ENCODE results near the gene SENP7. TPM values are rescaled to one million over a fixed set of nuclear protein-coding genes. Genes with fewer than 3 reads are reported as not detected.
"Not testable (repeated sequence)": the region's sequence is repeated elsewhere in the genome, so short reads cannot be mapped to it uniquely, and the experiment has no call there.

The SENP7 gene
- total RNA-seq, 1 donor from 2014 or later, result 10.1 TPM

DNA sequence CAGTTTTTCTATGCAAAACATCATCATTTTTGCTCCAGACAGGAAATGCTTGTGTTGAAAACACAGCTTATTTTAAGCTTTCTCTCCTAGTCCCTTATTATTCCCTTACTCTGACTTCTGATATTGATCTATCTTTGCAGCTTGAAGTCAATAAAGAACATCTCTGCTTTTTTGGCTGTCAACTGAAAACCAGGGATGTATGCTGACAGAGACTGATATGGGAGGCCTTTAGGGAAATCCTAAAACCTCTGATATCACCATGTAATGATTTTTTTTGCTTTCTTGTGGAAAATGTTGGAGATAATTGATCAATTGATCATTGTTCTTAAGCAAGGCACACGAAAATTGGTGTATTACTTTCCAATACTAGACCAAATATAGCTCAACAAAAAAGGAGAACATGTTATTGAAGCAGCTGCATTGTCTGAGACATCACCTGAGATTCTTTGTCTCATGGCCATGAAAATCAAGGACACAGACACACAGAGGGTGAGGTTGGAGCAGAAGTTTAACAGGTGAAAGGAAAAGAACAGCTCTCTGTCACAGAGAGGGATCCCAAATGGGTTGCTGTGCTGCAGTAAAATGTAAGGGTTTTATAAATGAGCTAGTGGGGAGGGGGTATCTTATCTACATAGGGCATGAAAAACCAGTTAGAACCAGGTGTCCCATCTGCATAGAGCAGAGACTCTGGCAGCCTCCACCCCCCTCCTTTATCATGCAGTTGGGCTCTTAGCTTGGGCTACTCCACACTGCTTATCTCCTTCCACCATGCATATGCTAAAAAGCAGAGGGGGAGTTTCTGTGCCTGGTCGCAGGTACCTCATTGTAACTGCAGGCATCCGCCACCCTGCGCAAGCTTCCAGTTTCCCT lies 17.0 kb upstream of the SENP7 start:
- DNase-seq (ENCODE audit: low spot score), result no peak

DNA sequence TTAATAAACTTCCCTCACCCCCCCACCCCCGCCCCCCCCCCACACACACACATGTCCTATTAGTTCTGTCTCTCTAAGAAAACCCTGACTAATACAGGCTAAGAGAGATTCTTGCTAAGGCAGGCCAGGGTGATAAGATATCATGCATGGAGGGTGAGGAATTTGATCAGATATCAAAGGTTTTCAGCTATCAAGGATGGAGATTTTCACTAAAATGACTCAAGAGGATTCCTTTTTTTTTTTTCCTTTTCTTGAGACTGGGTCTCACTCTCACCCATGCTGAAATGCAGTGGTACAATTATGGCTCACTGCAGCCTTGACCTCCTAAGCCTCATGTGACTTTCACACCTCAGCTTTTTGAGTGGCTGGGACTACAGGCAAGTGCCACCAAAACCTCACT lies 14.9 kb upstream of the SENP7 start:
- no peak for DNase-seq (ENCODE audit: low spot score)

DNA sequence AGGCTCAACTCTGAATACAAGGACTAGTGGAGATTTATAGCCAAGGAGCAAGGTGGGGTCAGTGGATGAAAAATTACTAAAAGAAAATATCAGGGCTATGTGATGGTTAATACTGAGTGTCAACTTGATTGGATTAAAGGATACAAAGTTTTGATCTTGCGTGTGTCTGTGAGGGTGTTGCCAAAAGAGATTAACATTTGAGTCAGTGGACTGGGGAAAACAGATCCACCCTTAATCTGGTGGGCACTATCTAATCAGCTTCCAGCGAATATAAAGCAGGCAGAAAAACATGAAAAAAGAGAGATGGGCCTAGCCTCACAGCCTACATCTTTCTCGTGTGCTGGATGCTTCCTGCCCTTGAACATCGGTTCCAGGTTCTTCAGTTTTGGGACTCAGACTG lies 14.4 kb upstream of the SENP7 start:
- DNase-seq (ENCODE audit: low spot score), result no peak

DNA sequence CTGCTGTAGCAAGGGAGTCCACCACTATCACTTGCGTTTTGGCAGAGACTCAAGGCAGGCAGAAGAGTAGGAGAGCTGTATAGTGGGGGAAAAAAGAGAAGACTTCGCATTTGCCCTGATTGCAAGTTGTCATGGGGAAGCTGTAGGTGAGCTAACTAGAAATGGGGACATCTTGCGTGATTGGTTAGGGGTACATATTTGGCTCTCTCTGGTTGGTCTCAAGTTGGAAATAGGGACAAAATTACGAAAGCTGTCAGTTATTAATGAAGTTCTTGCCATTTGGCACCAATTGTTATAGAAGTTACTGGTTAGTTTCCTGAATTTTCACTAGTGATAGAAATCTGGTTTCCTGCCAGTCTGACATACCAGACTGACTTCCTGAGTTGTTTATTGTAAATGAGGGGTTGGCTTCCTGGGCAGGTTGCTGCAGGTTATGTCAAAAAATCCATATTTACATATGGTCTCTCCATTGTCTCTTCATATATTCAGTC lies 8.2 kb upstream of the SENP7 start:
- no peak for DNase-seq (ENCODE audit: low spot score)

DNA sequence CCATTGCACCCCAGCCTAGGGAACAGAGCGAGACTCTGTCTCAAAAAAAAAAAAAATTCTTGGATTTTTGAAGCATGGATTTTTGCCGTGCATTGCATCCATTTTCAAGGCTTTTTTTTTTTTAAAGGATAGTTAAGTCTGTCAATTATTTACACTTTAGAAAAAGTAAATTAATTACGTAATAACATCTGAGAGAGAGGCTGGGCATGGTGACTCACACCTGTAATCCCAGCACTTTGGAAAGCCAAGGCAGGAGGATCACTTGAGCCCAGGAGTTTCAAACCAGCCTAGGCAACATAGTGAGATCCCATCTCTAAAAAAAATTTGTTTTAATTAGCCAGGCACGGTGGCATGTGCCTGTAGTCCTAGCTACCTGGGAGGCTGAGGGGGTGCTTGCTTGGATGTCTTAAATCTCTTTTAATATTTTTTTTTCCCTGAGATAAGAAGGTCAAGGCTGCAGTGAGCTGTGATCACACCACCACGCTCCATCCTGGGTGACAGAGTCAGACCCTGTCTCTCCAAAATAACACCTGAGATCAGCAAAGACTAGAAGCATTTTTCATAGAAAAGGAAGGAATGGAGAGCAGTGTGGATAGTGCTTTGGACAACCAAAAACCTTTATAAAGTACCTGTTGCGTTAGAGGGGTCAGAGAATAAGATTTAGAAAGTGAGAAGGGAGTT lies 6.8 kb upstream of the SENP7 start:
- no peak for DNase-seq (ENCODE audit: low spot score)

DNA sequence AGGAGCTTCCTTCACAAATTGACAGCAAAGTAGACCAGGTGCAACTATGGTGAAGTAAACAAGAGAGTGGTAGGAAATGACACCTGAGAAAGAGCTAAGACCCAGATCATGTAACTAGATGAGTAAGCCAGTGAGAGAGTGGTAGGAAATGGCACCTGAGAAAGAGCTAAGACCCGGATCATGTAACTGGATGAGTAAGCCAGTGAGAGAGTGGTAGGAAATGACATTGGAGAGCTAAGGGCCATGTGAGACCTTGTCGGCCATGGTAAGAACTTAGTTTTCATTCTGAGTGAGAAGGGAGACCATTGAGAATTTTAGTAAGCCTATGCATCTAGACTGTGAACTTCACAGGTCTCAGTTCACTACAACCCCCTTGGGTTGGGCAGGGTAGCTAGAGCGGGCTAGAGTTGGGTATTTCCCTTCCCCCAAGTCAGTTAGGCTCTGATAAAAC lies 5.4 kb upstream of the SENP7 start:
- no peak for DNase-seq (ENCODE audit: low spot score)

DNA sequence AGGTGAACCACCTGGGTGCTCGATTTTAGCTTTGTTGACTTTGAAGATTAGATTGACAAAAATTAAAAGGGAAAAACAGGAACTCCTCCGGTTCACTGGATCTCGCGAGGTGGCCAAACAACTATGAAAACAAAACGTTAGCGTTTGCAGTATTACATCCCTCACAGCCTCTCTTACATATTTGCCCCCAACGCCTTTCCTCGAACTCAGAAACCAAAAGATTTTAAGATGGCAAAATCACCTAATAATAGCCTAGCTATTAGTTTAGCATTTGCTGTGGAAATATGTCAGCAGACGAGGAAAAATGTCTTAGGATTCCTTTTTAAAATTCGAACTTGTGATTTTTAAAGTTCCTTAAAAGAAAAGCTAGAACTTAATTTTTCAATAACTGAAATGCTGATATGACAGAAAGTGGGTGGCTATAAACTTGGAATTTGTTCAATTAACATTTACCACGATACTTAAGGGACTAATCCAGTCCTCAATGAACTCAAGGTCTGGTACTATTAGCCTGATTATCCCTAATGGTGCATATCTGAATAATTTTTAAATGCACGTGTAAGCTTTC lies 491 bp upstream of the SENP7 start:
- no peak for DNase-seq (ENCODE audit: low spot score)

DNA sequence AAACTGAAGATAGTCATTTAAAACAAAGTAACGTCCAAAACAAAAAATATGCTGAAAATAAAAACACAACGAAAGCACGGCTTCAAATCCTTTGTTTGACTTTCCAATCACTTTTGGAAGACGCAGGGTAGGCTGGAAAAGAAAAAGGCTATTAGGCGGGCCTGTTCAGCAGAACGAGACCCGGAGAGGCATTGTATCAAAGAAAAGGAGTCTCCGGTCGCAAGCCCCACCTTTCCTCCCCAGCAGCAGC lies 691 bp downstream of the SENP7 start:
- DNase-seq (ENCODE audit: low spot score), result no peak

DNA sequence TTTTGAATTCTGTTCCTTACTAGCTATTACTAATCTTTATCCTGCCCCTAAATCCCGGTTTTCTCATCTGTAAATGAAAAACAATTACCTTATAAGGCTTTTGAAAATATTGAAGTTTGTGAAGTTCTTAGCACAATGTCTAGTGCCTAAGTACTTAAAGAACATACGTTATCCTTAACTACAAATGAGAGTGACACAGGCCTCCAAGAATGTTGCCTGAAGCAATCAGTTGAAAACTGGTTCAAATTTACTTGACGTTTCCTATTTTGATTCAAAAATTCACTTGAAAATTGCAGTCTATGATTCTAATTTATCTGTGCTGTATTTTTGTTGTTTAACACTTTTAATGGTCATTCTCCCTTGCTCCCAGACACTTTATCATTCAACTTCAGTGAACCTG lies 3.2 kb downstream of the SENP7 start:
- DNase-seq (ENCODE audit: low spot score), result no peak

DNA sequence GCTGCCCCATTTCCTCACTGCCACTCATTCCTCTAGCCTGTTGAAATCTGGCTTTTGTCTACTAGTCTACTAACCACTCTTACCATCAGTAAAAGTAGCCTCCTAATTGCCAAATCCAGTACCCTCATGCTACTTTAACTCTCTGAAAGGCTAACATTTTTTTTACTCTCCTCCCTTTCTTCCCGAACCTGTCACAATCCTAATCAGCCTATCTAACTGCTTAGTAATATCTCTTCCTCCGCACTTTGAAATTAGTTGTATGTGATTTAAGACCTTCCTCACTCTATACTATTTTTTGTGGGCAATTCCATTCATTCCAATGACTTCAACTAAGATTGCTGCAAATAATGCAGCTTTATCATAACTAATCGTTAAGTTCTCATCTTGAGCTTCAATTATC lies 3.7 kb downstream of the SENP7 start:
- no peak for DNase-seq (ENCODE audit: low spot score)

DNA sequence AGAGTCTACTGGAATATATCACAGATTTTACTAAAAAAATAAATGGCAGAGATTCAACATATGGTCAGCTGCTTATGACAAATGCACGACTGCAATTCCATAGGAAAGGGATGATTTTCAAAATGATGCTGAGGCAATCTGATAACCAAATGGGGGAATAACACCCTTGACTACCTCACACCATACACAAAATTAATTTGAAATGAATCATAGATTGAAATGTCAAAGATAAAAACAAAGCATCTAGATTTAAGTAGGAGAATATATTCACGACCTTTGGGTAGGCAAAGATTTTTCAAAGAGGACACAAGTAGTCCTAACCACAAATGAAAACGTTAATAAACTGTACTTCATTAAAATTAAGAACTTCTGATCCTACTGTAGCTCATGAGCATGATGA lies 11.2 kb downstream of the SENP7 start:
- no peak for DNase-seq (ENCODE audit: low spot score)

DNA sequence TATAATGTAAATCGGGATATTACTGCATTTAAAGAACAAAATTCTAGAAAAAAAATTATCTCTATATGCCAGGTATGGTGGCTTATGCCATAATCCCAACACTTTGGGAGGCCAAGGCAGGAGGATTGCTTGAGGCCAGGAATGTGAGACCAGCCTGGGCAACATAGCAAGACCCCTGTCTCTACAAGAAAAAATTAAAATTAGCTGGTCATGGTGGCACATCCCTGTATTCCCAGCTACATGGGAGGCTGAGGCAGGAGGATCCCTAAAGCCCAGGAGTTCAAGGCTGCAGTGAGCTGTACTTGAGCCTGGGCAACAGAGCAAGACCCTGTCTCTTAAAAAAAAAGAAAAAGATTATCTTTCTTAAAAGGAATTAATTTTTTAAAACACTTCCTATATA lies 12.8 kb downstream of the SENP7 start:
- no peak for DNase-seq (ENCODE audit: low spot score)

DNA sequence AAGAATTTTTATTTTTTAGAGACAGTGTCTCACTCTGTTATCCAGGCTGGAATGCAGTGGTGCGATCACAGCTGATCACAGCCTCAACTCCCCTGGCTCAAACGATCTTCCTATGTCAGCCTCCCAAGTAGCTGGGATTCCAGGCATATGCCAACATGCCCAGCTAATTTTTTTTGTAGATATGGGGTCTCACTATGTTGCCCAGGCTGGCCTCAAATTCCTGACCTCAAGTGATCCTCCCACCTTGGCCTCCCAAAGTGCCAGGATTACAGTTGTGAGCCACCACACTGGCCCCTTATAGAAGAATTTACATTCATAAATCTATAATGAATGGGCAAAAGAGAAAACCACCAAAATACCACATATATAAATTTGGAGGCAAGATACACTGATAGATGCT lies 15.2 kb downstream of the SENP7 start:
- DNase-seq (ENCODE audit: low spot score), result no peak

DNA sequence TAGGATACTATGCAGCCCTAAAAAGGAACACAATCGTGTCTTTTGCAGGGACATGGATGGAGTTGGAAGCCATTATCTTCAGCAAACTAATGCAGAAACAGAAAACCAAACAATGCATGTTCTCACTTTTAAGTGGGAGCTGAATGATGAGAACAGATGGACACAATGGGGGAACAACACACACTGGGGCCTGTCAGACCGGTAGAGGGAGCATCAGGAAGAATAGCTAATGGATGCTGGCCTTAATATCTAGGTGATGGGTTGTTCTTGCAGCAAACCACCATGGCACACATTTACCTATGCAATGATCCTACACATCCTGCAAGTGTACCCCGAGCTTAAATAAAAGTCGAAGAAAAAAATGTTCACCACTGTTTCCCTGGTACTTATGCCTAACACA lies 17.5 kb downstream of the SENP7 start:
- no peak for DNase-seq (ENCODE audit: low spot score)

DNA sequence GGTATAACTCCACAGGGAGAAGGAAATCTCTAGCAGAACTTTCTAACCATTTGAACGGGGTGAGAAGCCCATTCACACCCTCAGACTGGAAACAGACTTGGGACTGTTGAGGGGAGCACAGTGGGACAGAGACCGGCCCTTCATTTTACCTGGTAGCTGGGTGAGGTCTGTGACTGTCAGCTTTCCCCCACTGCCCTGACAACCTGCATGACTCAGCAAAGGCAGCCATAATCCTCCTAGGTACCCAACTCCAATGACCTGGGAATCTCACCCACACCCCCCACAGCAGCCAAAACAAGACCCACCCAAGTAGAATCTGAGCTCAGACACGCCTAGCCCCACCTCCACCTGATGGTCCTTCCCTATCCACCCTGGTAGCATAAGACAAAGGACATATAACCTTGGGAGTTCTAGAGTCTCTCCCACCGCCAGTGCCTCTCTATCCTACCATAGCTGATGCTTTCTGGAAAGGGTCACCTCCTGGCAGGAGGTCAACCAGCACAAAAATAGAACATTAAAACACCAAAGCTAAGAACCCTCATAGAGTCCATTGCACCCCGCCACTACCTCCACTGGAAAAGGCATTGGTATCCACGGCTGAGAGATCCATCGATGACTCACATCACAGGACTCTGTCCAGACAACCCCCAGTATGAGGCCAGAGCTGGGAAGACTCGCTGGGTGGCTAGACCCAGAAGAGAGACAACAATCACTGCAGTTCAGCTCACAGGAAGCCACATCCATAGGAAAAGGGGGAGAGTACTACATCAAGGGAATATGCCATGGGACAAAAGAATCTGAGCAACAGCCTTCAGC lies 28.0 kb downstream of the SENP7 start:
- no peak for DNase-seq (ENCODE audit: low spot score)

DNA sequence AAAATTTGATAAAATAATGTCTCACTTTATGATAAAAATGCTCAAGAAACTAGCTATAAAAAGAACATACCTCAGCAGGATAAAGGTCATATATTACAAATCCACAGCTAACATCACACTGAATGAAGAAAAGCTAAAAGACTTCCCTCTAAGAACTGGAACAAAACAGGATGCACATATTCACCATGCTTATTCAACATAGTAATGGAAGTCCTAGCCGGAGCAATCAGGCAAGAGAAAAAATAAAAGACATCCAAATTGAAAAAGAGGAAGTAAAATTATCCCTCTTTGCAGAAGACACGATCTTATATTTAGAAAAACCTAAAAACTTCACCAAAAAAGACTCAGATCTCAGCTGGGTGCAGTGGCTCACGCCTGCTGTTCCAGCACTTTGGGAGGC lies 34.0 kb downstream of the SENP7 start:
- DNase-seq (ENCODE audit: low spot score), result no peak

DNA sequence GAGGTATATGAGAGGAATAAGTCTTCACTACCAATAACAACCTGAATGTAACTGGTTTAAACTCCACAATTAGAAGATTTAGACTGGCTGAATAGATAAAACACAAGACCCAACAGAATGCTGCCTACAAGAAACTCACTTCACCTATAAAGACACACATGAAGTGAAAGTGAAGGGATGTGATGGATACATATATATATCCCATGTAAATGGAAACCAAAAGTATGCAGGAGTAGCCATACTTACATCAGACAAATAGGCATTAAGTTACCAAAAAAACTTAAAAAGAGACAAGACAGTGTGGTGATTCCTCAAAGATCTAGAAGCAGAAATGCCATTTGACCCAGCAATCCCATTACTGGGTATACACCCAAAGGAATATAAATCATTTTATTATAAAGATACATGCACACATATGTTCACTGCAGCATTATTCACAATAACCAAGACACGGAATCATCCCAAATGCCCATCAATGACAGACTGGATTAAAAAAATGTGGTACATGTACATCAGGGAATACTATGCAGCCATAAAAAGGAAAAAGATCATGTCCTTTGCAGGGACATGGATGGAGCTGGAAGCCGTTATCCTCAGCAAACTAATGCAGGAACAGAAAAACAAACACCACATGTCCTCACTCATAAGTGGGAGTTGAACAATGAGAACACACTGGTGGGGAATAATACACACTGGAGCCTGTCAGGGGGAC lies 38.0 kb downstream of the SENP7 start:
- DNase-seq (ENCODE audit: low spot score), result not testable (repeated sequence)

DNA sequence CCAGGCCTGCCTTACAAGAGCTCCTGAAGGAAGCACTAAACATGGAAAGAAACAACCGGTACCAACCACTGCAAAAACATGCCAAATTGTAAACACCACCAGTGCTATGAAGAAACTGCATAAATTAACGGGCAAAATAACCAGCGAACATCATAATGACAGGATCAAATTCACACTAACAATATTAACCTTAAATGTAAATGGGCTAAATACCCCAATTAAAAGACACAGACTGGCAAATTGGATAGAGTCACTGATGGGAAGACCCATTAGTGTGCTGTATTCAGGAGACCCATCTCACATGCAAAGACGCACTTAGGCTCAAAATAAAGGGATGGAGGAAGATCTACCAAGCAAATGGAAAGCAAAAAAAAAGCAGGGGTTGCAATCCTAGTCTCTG lies 44.3 kb downstream of the SENP7 start:
- DNase-seq (ENCODE audit: low spot score), result not testable (repeated sequence)

DNA sequence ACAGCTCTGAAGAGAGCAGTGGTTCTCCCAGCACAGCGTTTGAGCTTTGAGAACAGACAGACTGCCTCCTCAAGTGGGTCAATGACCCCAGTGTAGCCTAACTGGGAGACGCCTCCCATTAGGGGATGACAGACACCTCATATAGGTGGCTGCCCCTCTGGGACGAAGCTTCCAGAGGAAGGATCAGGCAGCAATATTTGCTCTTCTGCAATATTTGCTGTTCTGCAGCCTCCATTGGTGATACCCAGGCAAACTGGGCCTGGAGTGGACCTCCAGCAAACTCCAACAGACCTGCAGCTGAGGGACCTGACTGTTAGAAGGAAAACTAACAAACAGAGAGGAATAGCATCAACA lies 45.7 kb downstream of the SENP7 start:
- not testable (repeated sequence) for DNase-seq (ENCODE audit: low spot score)

DNA sequence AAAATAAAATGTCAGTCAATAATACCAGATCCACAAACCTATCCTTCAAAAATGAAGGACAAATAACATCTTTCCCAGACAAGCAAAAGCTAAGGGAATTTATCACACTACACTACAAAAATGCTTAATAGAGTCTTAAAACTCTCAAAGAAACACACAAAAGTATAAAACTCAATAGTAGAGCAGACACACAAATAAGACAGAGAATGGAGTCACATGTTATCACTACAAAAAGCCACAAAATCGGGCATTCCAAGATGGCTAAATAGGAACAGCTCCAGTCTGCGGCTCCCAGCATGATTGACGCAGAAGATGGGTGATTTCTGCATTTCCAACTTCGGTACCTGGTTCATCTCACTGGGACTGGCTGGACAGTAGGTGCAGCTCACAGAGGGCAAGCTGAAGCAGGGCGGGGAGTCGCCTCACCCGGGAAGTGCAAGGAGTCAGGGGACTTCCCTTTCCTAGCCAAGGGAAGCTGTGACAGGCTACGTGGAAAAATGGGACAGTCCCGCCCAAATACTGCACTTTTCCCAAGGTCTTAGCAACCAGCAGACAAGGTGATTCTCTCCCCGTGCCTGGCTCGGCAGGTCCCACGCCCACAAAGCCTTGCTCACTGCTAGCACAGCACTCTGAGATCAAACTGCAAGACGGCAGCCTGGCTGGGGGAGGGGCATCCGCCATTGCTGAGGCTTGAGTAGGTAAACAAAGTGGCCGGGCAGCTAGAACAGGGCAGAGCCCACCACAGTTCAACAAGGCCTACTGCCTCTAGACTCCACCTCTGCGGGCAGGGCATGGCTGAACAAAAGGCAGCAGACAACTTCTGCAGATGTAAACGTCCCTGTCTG lies 46.3 kb downstream of the SENP7 start:
- DNase-seq (ENCODE audit: low spot score), result peak; percentile 82
